Stimulated activated effector memory CD8-positive, alpha-beta T cell treated with anti-CD3 and anti-CD28 coated beads, Interleukin-12 subunit alpha, Interleukin-12 subunit beta, amount 100 ng/mL, for 72 hours (primary cell): ENCODE data around the gene LTB4R.

Experiments
- ATAC-seq: fragments of 150-1000 bp; cut with Tn5 transposase; 2 replicates; pipeline ENCODE4 v1.10.0; 2021
- DNase-seq, 2 donors: peaks; one replicate each; pipeline ENCODE4 v3.0.0; 2021 to 2022; ENCODE audit warnings: low spot score in 2 of 2
- H3K27ac Mint-ChIP-seq: one replicate; pipeline ENCODE4 v1.8.0; 2022; ENCODE audit warnings: mild to moderate bottlenecking, mixed read lengths
- H3K36me3 Mint-ChIP-seq: one replicate; pipeline ENCODE4 v1.8.0; 2022; ENCODE audit warnings: mild to moderate bottlenecking, mixed read lengths
- H3K4me1 Mint-ChIP-seq: one replicate; pipeline ENCODE4 v1.8.0; 2022; ENCODE audit warnings: mixed read lengths
- H3K4me3 Mint-ChIP-seq: one replicate; pipeline ENCODE4 v1.8.0; 2022; ENCODE audit warnings: mild to moderate bottlenecking, mixed read lengths
- H3K9me3 Mint-ChIP-seq: one replicate; pipeline ENCODE4 v1.8.0; 2022; ENCODE audit warnings: mixed read lengths

LTB4R gene

GRCh38 chr14:24272467-24272866 lies 38.8 kb upstream of the LTB4R start:
- H3K4me1 Mint-ChIP-seq = peaks cover 48% of the 10 kb centered on the region

GRCh38 chr14:24273422-24273998 lies 37.8 kb upstream of the LTB4R start:
- Mint-ChIP-seq H3K4me3 (no peak overlapping the region), H3K36me3 (peaks cover 16% of the 10 kb centered on the region), H3K4me1 (peaks cover 53% of the 10 kb centered on the region), H3K9me3 (no peaks in the 10 kb centered on the region), H3K27ac (peak overlapping the region; percentile 0)
- ATAC-seq (no peak), DNase-seq (no peak)

More at GRCh38 chr14:24272467-24272866, 38.8 kb upstream of the LTB4R start:
- peak overlapping the region; percentile 91 for H3K27ac Mint-ChIP-seq
- peak overlapping the region; percentile 79 for H3K4me3 Mint-ChIP-seq
- no peak for DNase-seq
- H3K36me3 Mint-ChIP-seq = peaks cover 20% of the 10 kb centered on the region
- no peaks in the 10 kb centered on the region for H3K9me3 Mint-ChIP-seq
- no peak for ATAC-seq

GRCh38 chr14:24274101-24274543 lies 37.2 kb upstream of the LTB4R start:
- Mint-ChIP-seq H3K4me3 (peak overlapping the region; percentile 16), H3K4me1 (peaks cover 59% of the 10 kb centered on the region), H3K36me3 (peaks cover 10% of the 10 kb centered on the region), H3K27ac (peak overlapping the region; percentile 0), H3K9me3 (no peaks in the 10 kb centered on the region)
- DNase-seq = peak; percentile 22 to 74
- ATAC-seq = peak; percentile 77

- Mint-ChIP-seq H3K36me3 (peaks cover under 1% of the 10 kb centered on the region), H3K4me1 (peaks cover 52% of the 10 kb centered on the region), H3K27ac (peak overlapping the region; percentile 67), H3K4me3 (no peak overlapping the region), H3K9me3 (no peaks in the 10 kb centered on the region)
- no peak for ATAC-seq
- no peak for DNase-seq
These were observed 34.2 kb upstream of the LTB4R start for GRCh38 chr14:24277071-24277470.

- no peak for DNase-seq
- Mint-ChIP-seq H3K4me3 (no peak overlapping the region), H3K9me3 (no peaks in the 10 kb centered on the region), H3K27ac (peak overlapping the region; percentile 30), H3K4me1 (peaks cover 45% of the 10 kb centered on the region), H3K36me3 (no peaks in the 10 kb centered on the region)
- ATAC-seq = no peak
These were observed 33.5 kb upstream of the LTB4R start for GRCh38 chr14:24277606-24278321.

- H3K4me3 Mint-ChIP-seq = no peak overlapping the region
- H3K27ac Mint-ChIP-seq = peak overlapping the region; percentile 30
- H3K9me3 Mint-ChIP-seq = no peaks in the 10 kb centered on the region
- H3K4me1 Mint-ChIP-seq = peaks cover 38% of the 10 kb centered on the region
- H3K36me3 Mint-ChIP-seq = no peaks in the 10 kb centered on the region
- no peak for ATAC-seq
- DNase-seq = no peak
These were observed 32.9 kb upstream of the LTB4R start for GRCh38 chr14:24278424-24278823.

- peak; percentile 86 for ATAC-seq
- peak overlapping the region; percentile 25 for H3K4me3 Mint-ChIP-seq
- no peak for DNase-seq
- no peaks in the 10 kb centered on the region for H3K9me3 Mint-ChIP-seq
- H3K4me1 Mint-ChIP-seq = peaks cover 27% of the 10 kb centered on the region
- peak overlapping the region; percentile 69 for H3K27ac Mint-ChIP-seq
- no peaks in the 10 kb centered on the region for H3K36me3 Mint-ChIP-seq
These were observed 31.8 kb upstream of the LTB4R start for GRCh38 chr14:24279301-24280186.

- no peak overlapping the region for H3K4me3 Mint-ChIP-seq
- DNase-seq (no peak), ATAC-seq (no peak)
- peaks cover 27% of the 10 kb centered on the region for H3K4me1 Mint-ChIP-seq
- no peaks in the 10 kb centered on the region for H3K36me3 Mint-ChIP-seq
- H3K9me3 Mint-ChIP-seq = no peaks in the 10 kb centered on the region
- H3K27ac Mint-ChIP-seq = peak overlapping the region; percentile 69
These were observed 30.4 kb upstream of the LTB4R start for GRCh38 chr14:24280797-24281460.

GRCh38 chr14:24281636-24282035 lies 29.7 kb upstream of the LTB4R start:
- H3K4me1 Mint-ChIP-seq = peaks cover 31% of the 10 kb centered on the region
- no peaks in the 10 kb centered on the region for H3K9me3 Mint-ChIP-seq
- no peaks in the 10 kb centered on the region for H3K36me3 Mint-ChIP-seq
- H3K27ac Mint-ChIP-seq = peak overlapping the region; percentile 69
- ATAC-seq (no peak), DNase-seq (no peak)
- H3K4me3 Mint-ChIP-seq = no peak overlapping the region

- Mint-ChIP-seq H3K27ac (peak overlapping the region; percentile 41), H3K4me3 (no peak overlapping the region), H3K4me1 (peaks cover 24% of the 10 kb centered on the region)
These were observed 28.6 kb upstream of the LTB4R start for GRCh38 chr14:24282736-24283135.

GRCh38 chr14:24283796-24284460 lies 27.4 kb upstream of the LTB4R start:
- H3K36me3 Mint-ChIP-seq = no peaks in the 10 kb centered on the region
- no peaks in the 10 kb centered on the region for H3K9me3 Mint-ChIP-seq
- H3K27ac Mint-ChIP-seq = no peak overlapping the region
- DNase-seq (no peak), ATAC-seq (no peak)
- H3K4me3 Mint-ChIP-seq = no peak overlapping the region
- peaks cover 15% of the 10 kb centered on the region for H3K4me1 Mint-ChIP-seq

More at GRCh38 chr14:24282736-24283135, 28.6 kb upstream of the LTB4R start:
- Mint-ChIP-seq H3K9me3 (no peaks in the 10 kb centered on the region), H3K36me3 (no peaks in the 10 kb centered on the region)
- ATAC-seq (no peak), DNase-seq (no peak)

- Mint-ChIP-seq H3K27ac (no peak overlapping the region), H3K4me1 (peaks cover 12% of the 10 kb centered on the region), H3K36me3 (peaks cover under 1% of the 10 kb centered on the region), H3K9me3 (no peaks in the 10 kb centered on the region), H3K4me3 (no peak overlapping the region)
- no peak for DNase-seq
- ATAC-seq = no peak
These were observed 26.7 kb upstream of the LTB4R start for GRCh38 chr14:24284501-24285035.

- no peak overlapping the region for H3K27ac Mint-ChIP-seq
- DNase-seq = no peak
These were observed 26.0 kb upstream of the LTB4R start for GRCh38 chr14:24285351-24285750.

GRCh38 chr14:24286996-24287395 lies 24.3 kb upstream of the LTB4R start:
- Mint-ChIP-seq H3K9me3 (no peaks in the 10 kb centered on the region), H3K4me1 (peaks cover 24% of the 10 kb centered on the region), H3K4me3 (no peak overlapping the region), H3K27ac (no peak overlapping the region), H3K36me3 (peaks cover 24% of the 10 kb centered on the region)
- no peak for DNase-seq
- no peak for ATAC-seq

More at GRCh38 chr14:24285351-24285750, 26.0 kb upstream of the LTB4R start:
- ATAC-seq = no peak
- Mint-ChIP-seq H3K4me3 (no peak overlapping the region), H3K36me3 (peaks cover 8% of the 10 kb centered on the region), H3K4me1 (peaks cover 15% of the 10 kb centered on the region), H3K9me3 (no peaks in the 10 kb centered on the region)
